CD4-positive, alpha-beta memory T cell (primary cell): Measurements from ENCODE around the gene KLC4. TPM values are rescaled to one million over a fixed set of nuclear protein-coding genes. Genes with fewer than 3 reads are reported as not detected.
"Not testable (repeated sequence)": the region's sequence is repeated elsewhere in the genome, so short reads cannot be mapped to it uniquely, and the experiment has no call there.

ENCODE experiments used
- CTCF ChIA-PET: fragments of 350-600 bp; sonication (Branson Sonifier 250); formaldehyde crosslinking; loops from one replicate; lab custom pipeline; 2021; ENCODE audit warnings: inconsistent platforms; ENCODE audit not compliant: partially characterized antibody; lab: Charles Lee
- POLR2A ChIA-PET: fragments of 350-600 bp; sonication (Branson Sonifier 250); formaldehyde crosslinking; loops from one replicate; lab custom pipeline; 2021; ENCODE audit not compliant: partially characterized antibody; lab: Charles Lee
- DNase-seq, 5 donors: peaks; one replicate each; pipeline versions ENCODE4 v3.0.0 to v3.0.0-alpha.2; 2020 to 2022; ENCODE audit warnings: mixed read lengths in 1 of 5
- H3K27ac ChIP-seq: one replicate; pipeline ENCODE4 v1.7.0; 2013; ENCODE audit warnings: low read depth, low read length
- H3K27me3 ChIP-seq: 2 replicates; pipeline ENCODE4 v1.7.0; 2013; ENCODE audit warnings: mild to moderate bottlenecking, low read length, moderate library complexity; ENCODE audit not compliant: insufficient read depth
- H3K36me3 ChIP-seq: 2 replicates; pipeline ENCODE4 v1.7.0; 2013; ENCODE audit warnings: mild to moderate bottlenecking, low read length, moderate library complexity; ENCODE audit not compliant: insufficient read depth
- H3K4me1 ChIP-seq: 2 replicates; pipeline ENCODE4 v1.7.0; 2013; ENCODE audit warnings: mild to moderate bottlenecking, low read length, moderate library complexity; ENCODE audit not compliant: insufficient read depth
- H3K4me3 ChIP-seq, 2 donors: one replicate each; pipeline ENCODE4 v1.7.0; 2013; ENCODE audit warnings: low read length in 2 of 2, mild to moderate bottlenecking in 1 of 2
- H3K9me3 ChIP-seq, 2 donors: one replicate each; pipeline ENCODE4 v1.7.0; 2013; ENCODE audit warnings: low read length in 2 of 2, control low read depth in 1 of 2; ENCODE audit not compliant: control insufficient read depth in 1 of 2
- H3K27ac Mint-ChIP-seq, 7 donors: one replicate each; pipeline ENCODE4 v1.8.0; 2020 to 2021; ENCODE audit warnings: mixed read lengths in 7 of 7, mild to moderate bottlenecking in 6 of 7, inconsistent platforms in 3 of 7, moderate library complexity in 3 of 7
- H3K27me3 Mint-ChIP-seq, 2 donors: one replicate each; pipeline ENCODE4 v1.8.0; 2020 to 2021; ENCODE audit warnings: mixed read lengths in 2 of 2
- H3K36me3 Mint-ChIP-seq, 2 donors: one replicate each; pipeline ENCODE4 v1.8.0; 2020 to 2021; ENCODE audit warnings: mixed read lengths in 2 of 2, inconsistent platforms in 1 of 2, mild to moderate bottlenecking in 1 of 2
- H3K4me1 Mint-ChIP-seq, 4 donors: one replicate each; pipeline ENCODE4 v1.8.0; 2020 to 2021; ENCODE audit warnings: mixed read lengths in 4 of 4, mild to moderate bottlenecking in 1 of 4
- H3K4me3 Mint-ChIP-seq, 8 donors: one replicate each; pipeline ENCODE4 v1.8.0; 2020 to 2021; ENCODE audit warnings: mixed read lengths in 8 of 8, mild to moderate bottlenecking in 7 of 8, moderate library complexity in 6 of 8, inconsistent platforms in 3 of 8
- H3K9me3 Mint-ChIP-seq, 8 donors: one replicate each; pipeline ENCODE4 v1.8.0; 2020 to 2021; ENCODE audit warnings: mixed read lengths in 8 of 8, mild to moderate bottlenecking in 5 of 8, inconsistent platforms in 3 of 8, moderate library complexity in 1 of 8
- intact Hi-C: fragments of 100-400 bp; cut with micrococcal nuclease; formaldehyde crosslinking; loops from one replicate; pipeline ENCODE4 v1.15.1; 2023
- polyA plus RNA-seq, 2 donors: library from polyadenylated mRNA; unstranded; fragments of 300-500 nt; fragmentation: Illumina TruSeq; gene quantifications; one replicate each; pipeline ENCODE4 v1.2.3, GENCODE V29; 2021
- total RNA-seq, 2 experiments: library from RNA; stranded (reverse); gene quantifications; one replicate each; pipeline ENCODE4 v1.2.3, GENCODE V29; 2021

KLC4 gene
- total and polyA plus RNA-seq, 4 experiments from 2014 or later, result 9.7 to 57.0 (median 31.6) TPM

GRCh38 chr6:43115365-43115764 is 55.9 kb downstream of the KLC4 start:
- H3K4me1 ChIP-seq, result no peaks in the 10 kb centered on the region
- Mint-ChIP-seq H3K27ac (no peak overlapping the region), H3K9me3 (no peaks in the 10 kb centered on the region), H3K27me3 (no peaks in the 10 kb centered on the region), H3K4me3 (no peak overlapping the region), H3K36me3 (no peaks in the 10 kb centered on the region), H3K4me1 (peaks cover 0 to 3% (median 0%) of the 10 kb centered on the region in 4 donors)
- ChIA-PET CTCF (no interaction called here), POLR2A (no interaction called here)
- H3K9me3 ChIP-seq, result no peaks in the 10 kb centered on the region
- H3K36me3 ChIP-seq, result no peaks in the 10 kb centered on the region
- intact Hi-C loops, result no loop called here
- no peak overlapping the region for H3K27ac ChIP-seq
- H3K4me3 ChIP-seq, result no peak overlapping the region
- H3K27me3 ChIP-seq, result no peaks in the 10 kb centered on the region
- DNase-seq, result no peak

- H3K4me1 ChIP-seq, H3K27ac ChIP-seq, H3K9me3 ChIP-seq, H3K27me3 Mint-ChIP-seq, H3K27me3 ChIP-seq, H3K36me3 Mint-ChIP-seq, H3K4me3 Mint-ChIP-seq, CTCF ChIA-PET, intact Hi-C loops, H3K9me3 Mint-ChIP-seq, H3K36me3 ChIP-seq, H3K4me3 ChIP-seq, POLR2A ChIA-PET, DNase-seq, H3K4me1 Mint-ChIP-seq: not testable (repeated sequence)
- H3K27ac Mint-ChIP-seq, result peak overlapping the region in 1 of 7 donors; percentile 42
Observed at GRCh38 chr6:43117466-43117865, 58.0 kb downstream of the KLC4 start.

- Histone ChIP-seq H3K4me1 (no peaks in the 10 kb centered on the region), H3K4me3 (no peak overlapping the region), H3K27me3 (no peaks in the 10 kb centered on the region), H3K27ac (no peak overlapping the region), H3K36me3 (no peaks in the 10 kb centered on the region), H3K9me3 (no peaks in the 10 kb centered on the region)
- Mint-ChIP-seq H3K4me3 (no peak overlapping the region), H3K9me3 (no peaks in the 10 kb centered on the region), H3K27ac (peak overlapping the region in 1 of 7 donors; percentile 22), H3K4me1 (peaks cover 0 to 3% (median 0%) of the 10 kb centered on the region in 4 donors), H3K36me3 (no peaks in the 10 kb centered on the region), H3K27me3 (no peaks in the 10 kb centered on the region)
- intact Hi-C loops, result no loop called here
- DNase-seq, result no peak
- CTCF ChIA-PET, result no interaction called here
- POLR2A ChIA-PET, result no interaction called here
Observed at GRCh38 chr6:43119482-43119881, 60.1 kb downstream of the KLC4 start.

GRCh38 chr6:43120101-43120763 is 60.8 kb downstream of the KLC4 start:
- no peak overlapping the region for H3K4me3 ChIP-seq
- no peaks in the 10 kb centered on the region for H3K4me1 ChIP-seq
- CTCF ChIA-PET, result no interaction called here
- no peak overlapping the region for H3K27ac ChIP-seq
- Mint-ChIP-seq H3K27ac (no peak overlapping the region), H3K4me3 (no peak overlapping the region), H3K36me3 (no peaks in the 10 kb centered on the region), H3K27me3 (no peaks in the 10 kb centered on the region), H3K9me3 (no peaks in the 10 kb centered on the region), H3K4me1 (peaks cover 0 to 3% (median 0%) of the 10 kb centered on the region in 4 donors)
- no peaks in the 10 kb centered on the region for H3K27me3 ChIP-seq
- no peak for DNase-seq
- POLR2A ChIA-PET, result no interaction called here
- H3K36me3 ChIP-seq, result no peaks in the 10 kb centered on the region
- intact Hi-C loops, result no loop called here
- no peaks in the 10 kb centered on the region for H3K9me3 ChIP-seq

GRCh38 chr6:43120944-43121913 is 61.8 kb downstream of the KLC4 start:
- Histone ChIP-seq H3K4me3 (no peak overlapping the region), H3K27ac (no peak overlapping the region), H3K9me3 (no peaks in the 10 kb centered on the region), H3K27me3 (no peaks in the 10 kb centered on the region), H3K4me1 (no peaks in the 10 kb centered on the region), H3K36me3 (no peaks in the 10 kb centered on the region)
- Mint-ChIP-seq H3K9me3 (no peaks in the 10 kb centered on the region), H3K27me3 (no peaks in the 10 kb centered on the region), H3K4me3 (no peak overlapping the region), H3K4me1 (peaks cover 0 to 3% (median 0%) of the 10 kb centered on the region in 4 donors), H3K36me3 (no peaks in the 10 kb centered on the region), H3K27ac (no peak overlapping the region)
- CTCF ChIA-PET, result no interaction called here
- POLR2A ChIA-PET, result no interaction called here
- no peak for DNase-seq
- intact Hi-C loops, result no loop called here

- H3K27ac Mint-ChIP-seq, result no peak overlapping the region
- no peaks in the 10 kb centered on the region for H3K36me3 ChIP-seq
- H3K27me3 Mint-ChIP-seq, result no peaks in the 10 kb centered on the region
- H3K4me3 Mint-ChIP-seq, result no peak overlapping the region
- intact Hi-C loops, result no loop called here
- H3K9me3 ChIP-seq, result no peaks in the 10 kb centered on the region
- H3K27ac ChIP-seq, result no peak overlapping the region
- no peak overlapping the region for H3K4me3 ChIP-seq
- CTCF ChIA-PET, result no interaction called here
- H3K4me1 Mint-ChIP-seq, result no peaks in the 10 kb centered on the region
- H3K4me1 ChIP-seq, result no peaks in the 10 kb centered on the region
- H3K36me3 Mint-ChIP-seq, result no peaks in the 10 kb centered on the region
- no peaks in the 10 kb centered on the region for H3K27me3 ChIP-seq
- no peak for DNase-seq
- no peaks in the 10 kb centered on the region for H3K9me3 Mint-ChIP-seq
- POLR2A ChIA-PET, result no interaction called here
Observed at GRCh38 chr6:43122146-43122545, 62.7 kb downstream of the KLC4 start.

GRCh38 chr6:43123461-43124314 is 64.3 kb downstream of the KLC4 start:
- no peak overlapping the region for H3K27ac ChIP-seq
- CTCF ChIA-PET, result no interaction called here
- H3K9me3 Mint-ChIP-seq, result no peaks in the 10 kb centered on the region
- no peak for DNase-seq
- H3K4me3 Mint-ChIP-seq, result no peak overlapping the region
- intact Hi-C loops, result no loop called here
- POLR2A ChIA-PET, result no interaction called here
- no peak overlapping the region for H3K4me3 ChIP-seq
- H3K27ac Mint-ChIP-seq, result no peak overlapping the region
- H3K36me3 ChIP-seq, result no peaks in the 10 kb centered on the region
- H3K36me3 Mint-ChIP-seq, result no peaks in the 10 kb centered on the region
- H3K9me3 ChIP-seq, result no peaks in the 10 kb centered on the region
- no peaks in the 10 kb centered on the region for H3K4me1 Mint-ChIP-seq
- H3K27me3 Mint-ChIP-seq, result peaks cover 0 to 2% of the 10 kb centered on the region in 2 donors
- no peaks in the 10 kb centered on the region for H3K27me3 ChIP-seq
- no peaks in the 10 kb centered on the region for H3K4me1 ChIP-seq
